A673 (cell line): ENCODE measurements around the gene TMEM255B.

Experiments used
- CTCF ChIP-seq: fragments of 300-800, 200-600 bp; sonication (generic); conservative IDR thresholded peaks from 2 replicates; pipeline ENCODE4 v1.5.1; 2017; ENCODE audit warnings: low read depth, mild to moderate bottlenecking, antibody characterized with exemption, low read length, moderate library complexity, mixed read lengths
- EZH2 ChIP-seq: fragments of 200-600 bp; sonication (generic); IDR thresholded peaks from 2 replicates; pipeline ENCODE4 v1.6.1; 2017; ENCODE audit warnings: borderline replicate concordance, low read depth, mild to moderate bottlenecking, mixed read lengths, antibody characterized with exemption, low read length; ENCODE audit not compliant: poor library complexity, severe bottlenecking

GRCh38 chr13:113786262-113786841 lies 27.3 kb downstream of the TMEM255B start:
- TF ChIP-seq CTCF (no peak), EZH2 (no peak)
